ENCODE measurements around the gene ELL2. TPM values are rescaled to one million over a fixed set of nuclear protein-coding genes. Genes with fewer than 3 reads are reported as not detected.

The ELL2 gene
- total and polyA plus RNA-seq, 9 of the 15 experiments (the other 6 are each of a cell fraction or from before 2014, with no cell fraction given), result 4.3 to 18.3 (median 14.5) TPM

- no TSS peak for BruUV-seq (replicated peaks)
- Histone ChIP-seq H3K27ac (ENCODE audit: extremely low read depth, low read depth, low read length) (no peak overlapping the region), H3K9me3 (replicated peaks; ENCODE audit: control insufficient read depth, insufficient read depth, low read depth, low read length) (no peaks in the 10 kb centered on the region), H3K27me3 (ENCODE audit: control insufficient read depth in 2 of 2, insufficient read depth in 2 of 2, low read length in 2 of 2) (0 out of 5 replicates have a peak, but pooled peaks cover 0 to 4% of the 10 kb centered on the region in 2 experiments), H3K79me2 (ENCODE audit: control insufficient read depth, insufficient read depth, low read length) (no peaks in the 10 kb centered on the region), H3K4me3 (no peak overlapping the region), H3K4me1 (replicated peaks in 1 of 2; ENCODE audit: control insufficient read depth in 2 of 2, insufficient read depth in 2 of 2, low read length in 2 of 2) (peaks cover 0 to 9% of the 10 kb centered on the region in 2 experiments; a peak in 4 of 5 replicates), H4K20me1 (replicated peaks; ENCODE audit: control insufficient read depth, insufficient read depth, low read length) (no peaks in the 10 kb centered on the region), H3K36me3 (ENCODE audit: control insufficient read depth, insufficient read depth, low read length) (no peaks in the 10 kb centered on the region), H2AFZ (ENCODE audit: low read depth, low read length) (peak overlapping the region; percentile 17; the same call in 1 of the 2 replicates), H3K9me1 (ENCODE audit: control insufficient read depth, insufficient read depth, low read length) (no peaks in the 10 kb centered on the region), H3K9ac (ENCODE audit: insufficient read depth in 1 of 2, low read depth in 2 of 2, low read length in 2 of 2) (no peak overlapping the region), H3K4me2 (ENCODE audit: insufficient read depth, low read length) (no peak overlapping the region)
- ATAC-seq, result no peak
- intact Hi-C loops (cut with micrococcal nuclease), result no loop called here
- no peak for DNase-seq (ENCODE audit: extremely low read depth in 1 of 4, low spot score in 3 of 4)
- WGBS (ENCODE audit: insufficient coverage, low coverage, missing lambda C conversion rate), result 33% methylated on average over 6 of the region's 6 CpGs
- CTCF ChIA-PET (ENCODE audit: low intra/inter-chr PET ratio), result interaction anchor here (1.3 kb wide), 1 partner anchor 469 kb away, joined by 3 read pairs; no protein-coding TSS in a partner anchor
- in situ Hi-C loops (cut with MboI), result loop anchor here (5.0 kb wide), 1 partner anchor 472 kb away; no protein-coding TSS in a partner anchor
- TF ChIP-seq HNRNPK (IDR thresholded peaks at IDR 0.05; ENCODE audit: low read depth, low read length, poor library complexity, severe bottlenecking) (no peak), LARP7 (IDR thresholded peaks at IDR 0.05) (no peak), FOXA1 (IDR thresholded peaks at IDR 0.05; ENCODE audit: borderline replicate concordance) (no peak), ZNF239 (CRISPR knock-in tag; IDR thresholded peaks at IDR 0.05) (no peak), PRDM10 (IDR thresholded peaks at IDR 0.05; ENCODE audit: partially characterized antibody) (no peak), MCM7 (IDR thresholded peaks at IDR 0.05) (no peak), PCBP2 (IDR thresholded peaks at IDR 0.05; ENCODE audit: low read depth, low read length, poor library complexity, severe bottlenecking) (no peak), EHMT2 (IDR thresholded peaks at IDR 0.05) (no peak), TARDBP (IDR thresholded peaks at IDR 0.05) (no peak), ELF1 (tag; IDR thresholded peaks at IDR 0.05) (no peak)
- TF ChIP-seq, protein P1, sequence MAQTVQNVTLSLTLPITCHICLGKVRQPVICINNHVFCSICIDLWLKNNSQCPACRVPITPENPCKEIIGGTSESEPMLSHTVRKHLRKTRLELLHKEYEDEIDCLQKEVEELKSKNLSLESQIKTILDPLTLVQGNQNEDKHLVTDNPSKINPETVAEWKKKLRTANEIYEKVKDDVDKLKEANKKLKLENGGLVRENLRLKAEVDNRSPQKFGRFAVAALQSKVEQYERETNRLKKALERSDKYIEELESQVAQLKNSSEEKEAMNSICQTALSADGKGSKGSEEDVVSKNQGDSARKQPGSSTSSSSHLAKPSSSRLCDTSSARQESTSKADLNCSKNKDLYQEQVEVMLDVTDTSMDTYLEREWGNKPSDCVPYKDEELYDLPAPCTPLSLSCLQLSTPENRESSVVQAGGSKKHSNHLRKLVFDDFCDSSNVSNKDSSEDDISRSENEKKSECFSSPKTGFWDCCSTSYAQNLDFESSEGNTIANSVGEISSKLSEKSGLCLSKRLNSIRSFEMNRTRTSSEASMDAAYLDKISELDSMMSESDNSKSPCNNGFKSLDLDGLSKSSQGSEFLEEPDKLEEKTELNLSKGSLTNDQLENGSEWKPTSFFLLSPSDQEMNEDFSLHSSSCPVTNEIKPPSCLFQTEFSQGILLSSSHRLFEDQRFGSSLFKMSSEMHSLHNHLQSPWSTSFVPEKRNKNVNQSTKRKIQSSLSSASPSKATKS (CRISPR knock-in tag; IDR thresholded peaks at IDR 0.05), result no peak
- TF ChIP-seq, protein P2, sequence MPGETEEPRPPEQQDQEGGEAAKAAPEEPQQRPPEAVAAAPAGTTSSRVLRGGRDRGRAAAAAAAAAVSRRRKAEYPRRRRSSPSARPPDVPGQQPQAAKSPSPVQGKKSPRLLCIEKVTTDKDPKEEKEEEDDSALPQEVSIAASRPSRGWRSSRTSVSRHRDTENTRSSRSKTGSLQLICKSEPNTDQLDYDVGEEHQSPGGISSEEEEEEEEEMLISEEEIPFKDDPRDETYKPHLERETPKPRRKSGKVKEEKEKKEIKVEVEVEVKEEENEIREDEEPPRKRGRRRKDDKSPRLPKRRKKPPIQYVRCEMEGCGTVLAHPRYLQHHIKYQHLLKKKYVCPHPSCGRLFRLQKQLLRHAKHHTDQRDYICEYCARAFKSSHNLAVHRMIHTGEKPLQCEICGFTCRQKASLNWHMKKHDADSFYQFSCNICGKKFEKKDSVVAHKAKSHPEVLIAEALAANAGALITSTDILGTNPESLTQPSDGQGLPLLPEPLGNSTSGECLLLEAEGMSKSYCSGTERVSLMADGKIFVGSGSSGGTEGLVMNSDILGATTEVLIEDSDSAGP (CRISPR knock-in tag; IDR thresholded peaks at IDR 0.05), result no peak
- POLR2A ChIA-PET, result interaction anchor here (0.8 kb wide), 1 partner anchor 34 kb away, joined by 3 read pairs; no protein-coding TSS in a partner anchor
- FAIRE-seq, result no peak
These were observed 96.6 kb downstream of the ELL2 start for GRCh38 chr5:95864944-95865504.

Measured in K562 (cell line).